Measurements from ENCODE around the gene UTS2R. TPM values are rescaled to one million over a fixed set of nuclear protein-coding genes. Genes with fewer than 3 reads are reported as not detected.

Gene UTS2R
- total RNA-seq, 1 donor from 2014 or later: not detected

GRCh38 chr17:82386881-82387704, 15.5 kb downstream of the UTS2R start:
- Mint-ChIP-seq H3K4me3 (ENCODE audit: low read depth) (no peak overlapping the region), H3K27me3 (ENCODE audit: low read depth) (peaks cover 2% of the 10 kb centered on the region), H3K4me1 (ENCODE audit: low read depth) (no peaks in the 10 kb centered on the region), H3K36me3 (ENCODE audit: low read depth) (no peaks in the 10 kb centered on the region), H3K27ac (no peak overlapping the region), H3K9me3 (no peaks in the 10 kb centered on the region)
- intact Hi-C loops (cut with micrococcal nuclease): no loop called here
- DNase-seq (ENCODE audit: low spot score): no peak

- DNase-seq (ENCODE audit: low spot score): no peak
- Mint-ChIP-seq H3K9me3 (no peaks in the 10 kb centered on the region), H3K27me3 (ENCODE audit: low read depth) (peaks cover 2% of the 10 kb centered on the region), H3K4me3 (ENCODE audit: low read depth) (no peak overlapping the region), H3K27ac (no peak overlapping the region), H3K36me3 (ENCODE audit: low read depth) (no peaks in the 10 kb centered on the region), H3K4me1 (ENCODE audit: low read depth) (no peaks in the 10 kb centered on the region)
- intact Hi-C loops (cut with micrococcal nuclease): no loop called here
These were observed 16.1 kb downstream of the UTS2R start for GRCh38 chr17:82387705-82388106.

GRCh38 chr17:82388223-82388921, 16.8 kb downstream of the UTS2R start:
- no peak for DNase-seq (ENCODE audit: low spot score)
- H3K27ac Mint-ChIP-seq: no peak overlapping the region
- intact Hi-C loops (cut with micrococcal nuclease): no loop called here
- peaks cover 2% of the 10 kb centered on the region for H3K27me3 Mint-ChIP-seq (ENCODE audit: low read depth)
- no peak overlapping the region for H3K4me3 Mint-ChIP-seq (ENCODE audit: low read depth)
- no peaks in the 10 kb centered on the region for H3K4me1 Mint-ChIP-seq (ENCODE audit: low read depth)
- no peaks in the 10 kb centered on the region for H3K9me3 Mint-ChIP-seq
- H3K36me3 Mint-ChIP-seq (ENCODE audit: low read depth): no peaks in the 10 kb centered on the region

- no peak for DNase-seq (ENCODE audit: low spot score)
- Mint-ChIP-seq H3K36me3 (ENCODE audit: low read depth) (no peaks in the 10 kb centered on the region), H3K4me1 (ENCODE audit: low read depth) (no peaks in the 10 kb centered on the region), H3K27me3 (ENCODE audit: low read depth) (peaks cover 2% of the 10 kb centered on the region), H3K4me3 (ENCODE audit: low read depth) (no peak overlapping the region), H3K9me3 (no peaks in the 10 kb centered on the region), H3K27ac (no peak overlapping the region)
- intact Hi-C loops (cut with micrococcal nuclease): no loop called here
These were observed 17.3 kb downstream of the UTS2R start for GRCh38 chr17:82388922-82389283.

- no peak overlapping the region for H3K27ac Mint-ChIP-seq
- H3K36me3 Mint-ChIP-seq (ENCODE audit: low read depth): no peaks in the 10 kb centered on the region
- H3K4me3 Mint-ChIP-seq (ENCODE audit: low read depth): no peak overlapping the region
- DNase-seq (ENCODE audit: low spot score): no peak
- no peaks in the 10 kb centered on the region for H3K4me1 Mint-ChIP-seq (ENCODE audit: low read depth)
- H3K27me3 Mint-ChIP-seq (ENCODE audit: low read depth): peaks cover 2% of the 10 kb centered on the region
- intact Hi-C loops (cut with micrococcal nuclease): no loop called here
- H3K9me3 Mint-ChIP-seq: no peaks in the 10 kb centered on the region
These were observed 17.8 kb downstream of the UTS2R start for GRCh38 chr17:82389379-82389778.

GRCh38 chr17:82390015-82390859, 18.7 kb downstream of the UTS2R start:
- peaks cover 2% of the 10 kb centered on the region for H3K27me3 Mint-ChIP-seq (ENCODE audit: low read depth)
- H3K4me1 Mint-ChIP-seq (ENCODE audit: low read depth): no peaks in the 10 kb centered on the region
- H3K27ac Mint-ChIP-seq: no peak overlapping the region
- H3K4me3 Mint-ChIP-seq (ENCODE audit: low read depth): no peak overlapping the region
- H3K9me3 Mint-ChIP-seq: no peaks in the 10 kb centered on the region
- no peak for DNase-seq (ENCODE audit: low spot score)
- no peaks in the 10 kb centered on the region for H3K36me3 Mint-ChIP-seq (ENCODE audit: low read depth)
- intact Hi-C loops (cut with micrococcal nuclease): no loop called here

- no peak overlapping the region for H3K4me3 Mint-ChIP-seq (ENCODE audit: low read depth)
- intact Hi-C loops (cut with micrococcal nuclease): no loop called here
These were observed 19.4 kb downstream of the UTS2R start for GRCh38 chr17:82390860-82391435.

GRCh38 chr17:82391496-82392066, 20.0 kb downstream of the UTS2R start:
- DNase-seq (ENCODE audit: low spot score): no peak
- Mint-ChIP-seq H3K4me3 (ENCODE audit: low read depth) (no peak overlapping the region), H3K27me3 (ENCODE audit: low read depth) (peaks cover 2% of the 10 kb centered on the region), H3K27ac (no peak overlapping the region), H3K9me3 (no peaks in the 10 kb centered on the region), H3K36me3 (ENCODE audit: low read depth) (no peaks in the 10 kb centered on the region), H3K4me1 (ENCODE audit: low read depth) (no peaks in the 10 kb centered on the region)
- intact Hi-C loops (cut with micrococcal nuclease): no loop called here

More at GRCh38 chr17:82390860-82391435, 19.4 kb downstream of the UTS2R start:
- peaks cover 2% of the 10 kb centered on the region for H3K27me3 Mint-ChIP-seq (ENCODE audit: low read depth)
- no peak overlapping the region for H3K27ac Mint-ChIP-seq
- no peaks in the 10 kb centered on the region for H3K9me3 Mint-ChIP-seq
- no peaks in the 10 kb centered on the region for H3K4me1 Mint-ChIP-seq (ENCODE audit: low read depth)
- DNase-seq (ENCODE audit: low spot score): no peak
- H3K36me3 Mint-ChIP-seq (ENCODE audit: low read depth): no peaks in the 10 kb centered on the region

GRCh38 chr17:82392209-82392920, 20.8 kb downstream of the UTS2R start:
- Mint-ChIP-seq H3K9me3 (no peaks in the 10 kb centered on the region), H3K36me3 (ENCODE audit: low read depth) (no peaks in the 10 kb centered on the region), H3K4me1 (ENCODE audit: low read depth) (no peaks in the 10 kb centered on the region), H3K27me3 (ENCODE audit: low read depth) (peaks cover 2% of the 10 kb centered on the region), H3K27ac (no peak overlapping the region), H3K4me3 (ENCODE audit: low read depth) (no peak overlapping the region)
- intact Hi-C loops (cut with micrococcal nuclease): no loop called here
- DNase-seq (ENCODE audit: low spot score): no peak

- intact Hi-C loops (cut with micrococcal nuclease): no loop called here
- Mint-ChIP-seq H3K4me3 (ENCODE audit: low read depth) (no peak overlapping the region), H3K27me3 (ENCODE audit: low read depth) (no peaks in the 10 kb centered on the region), H3K27ac (no peak overlapping the region), H3K36me3 (ENCODE audit: low read depth) (no peaks in the 10 kb centered on the region), H3K9me3 (no peaks in the 10 kb centered on the region), H3K4me1 (ENCODE audit: low read depth) (no peaks in the 10 kb centered on the region)
- DNase-seq (ENCODE audit: low spot score): no peak
These were observed 21.4 kb downstream of the UTS2R start for GRCh38 chr17:82392941-82393340.

- Mint-ChIP-seq H3K4me3 (ENCODE audit: low read depth) (no peak overlapping the region), H3K27ac (no peak overlapping the region), H3K9me3 (no peaks in the 10 kb centered on the region), H3K36me3 (ENCODE audit: low read depth) (no peaks in the 10 kb centered on the region), H3K4me1 (ENCODE audit: low read depth) (no peaks in the 10 kb centered on the region), H3K27me3 (ENCODE audit: low read depth) (no peaks in the 10 kb centered on the region)
- no peak for DNase-seq (ENCODE audit: low spot score)
- intact Hi-C loops (cut with micrococcal nuclease): no loop called here
These were observed 22.7 kb downstream of the UTS2R start for GRCh38 chr17:82394278-82394677.
